HG02588 (cell line): ENCODE results near the gene MXD1.

Source experiments
- ATAC-seq: cut with Tn5 transposase; IDR thresholded peaks from one replicate; pipeline ENCODE4 v1.9.1; 2021; ENCODE audit warnings: mild to moderate bottlenecking, moderate library complexity; ENCODE audit not compliant: unreplicated experiment

MXD1 gene

DNA sequence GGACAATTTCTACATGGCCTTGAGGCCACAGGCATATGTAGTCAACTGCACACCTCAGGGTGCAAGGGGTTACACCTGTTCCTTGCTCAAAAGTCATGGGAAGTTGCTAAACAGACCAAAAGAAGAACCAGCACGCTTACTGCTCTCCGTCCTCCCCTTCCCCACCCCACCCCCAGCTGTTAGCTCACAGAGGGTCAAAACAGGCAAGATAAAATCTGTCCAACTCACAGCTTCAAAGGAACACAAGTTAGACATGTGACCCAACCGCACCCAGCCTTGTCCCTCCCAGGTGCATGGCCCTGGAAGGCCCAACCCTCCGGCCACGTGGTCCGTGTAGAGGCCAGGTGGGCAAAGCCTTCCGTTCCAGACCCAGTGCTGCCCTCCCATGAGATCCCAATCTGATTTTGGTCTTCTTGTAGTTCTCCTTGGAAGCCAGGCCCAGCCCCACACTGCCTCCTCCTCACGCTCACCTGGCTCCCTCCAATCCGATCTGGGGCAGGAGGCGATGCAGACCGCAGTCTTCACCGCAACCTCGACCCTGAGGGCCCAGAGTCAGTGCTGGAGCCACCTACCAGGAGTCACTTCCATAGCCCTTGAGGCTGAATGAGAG, 61.0 kb downstream of the MXD1 start:
- no peak for ATAC-seq

DNA sequence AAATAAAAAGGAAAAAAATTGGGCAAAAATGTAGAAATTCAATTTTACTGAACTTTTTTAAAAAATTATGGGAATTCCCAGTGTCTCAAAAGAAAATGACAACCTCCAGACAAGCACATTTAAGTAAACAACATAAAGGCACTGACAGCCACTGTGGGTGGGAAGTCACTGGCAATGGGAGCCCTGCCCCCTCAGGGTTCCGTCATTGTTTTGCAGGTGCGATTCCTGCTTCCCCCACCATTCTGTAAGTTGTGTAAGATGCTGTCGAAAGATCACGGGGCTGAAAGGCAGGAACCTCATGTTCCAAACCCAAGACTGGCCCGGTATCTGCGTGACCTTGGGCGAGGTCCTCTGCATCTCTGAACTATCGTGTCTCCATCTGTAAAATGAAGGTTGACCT, 62.3 kb downstream of the MXD1 start:
- ATAC-seq = no peak

- no peak for ATAC-seq
These were observed 63.1 kb downstream of the MXD1 start for GRCh38 chr2:69977906-69978482.

DNA sequence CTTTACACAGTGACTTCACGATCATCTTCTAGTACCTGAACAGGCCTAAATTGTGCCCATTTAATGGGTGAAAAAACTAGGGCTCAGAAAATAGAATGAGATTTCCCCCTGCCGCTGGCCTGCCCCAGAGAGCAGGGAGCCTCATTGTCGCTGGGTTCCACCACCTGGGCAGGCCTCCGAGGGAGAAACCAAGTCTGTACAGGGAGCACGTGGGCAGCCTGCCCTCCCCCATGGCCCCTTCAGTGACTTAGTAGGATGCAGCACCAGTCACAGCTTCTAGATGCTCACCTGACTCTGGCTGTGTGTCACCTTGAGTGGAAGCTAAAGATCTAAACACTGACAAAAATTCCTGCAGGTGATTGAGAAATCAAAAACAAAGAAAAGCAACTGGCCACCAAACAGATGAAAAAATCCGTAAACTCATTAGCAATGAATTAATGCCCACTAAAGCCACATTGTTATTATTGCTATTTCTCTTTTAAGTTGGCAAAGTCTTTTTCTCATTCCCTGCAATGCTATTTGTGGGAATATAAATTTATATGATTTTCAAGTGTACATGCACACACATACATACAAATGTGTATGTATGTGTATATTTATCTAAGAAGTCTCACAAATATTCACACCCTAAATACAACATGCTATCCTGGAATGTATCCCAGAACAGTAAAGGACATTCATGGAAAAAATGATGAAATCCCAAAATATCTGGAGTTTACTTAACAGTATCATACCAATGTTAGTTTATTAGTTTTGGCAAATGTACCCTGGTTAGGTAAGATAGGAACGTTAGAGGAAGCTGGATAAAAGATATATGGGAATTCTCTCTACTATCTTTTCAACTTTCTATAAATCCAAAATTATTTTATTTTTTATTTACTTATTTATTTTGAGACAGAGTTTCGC, 65.2 kb downstream of the MXD1 start:
- ATAC-seq = no peak

DNA sequence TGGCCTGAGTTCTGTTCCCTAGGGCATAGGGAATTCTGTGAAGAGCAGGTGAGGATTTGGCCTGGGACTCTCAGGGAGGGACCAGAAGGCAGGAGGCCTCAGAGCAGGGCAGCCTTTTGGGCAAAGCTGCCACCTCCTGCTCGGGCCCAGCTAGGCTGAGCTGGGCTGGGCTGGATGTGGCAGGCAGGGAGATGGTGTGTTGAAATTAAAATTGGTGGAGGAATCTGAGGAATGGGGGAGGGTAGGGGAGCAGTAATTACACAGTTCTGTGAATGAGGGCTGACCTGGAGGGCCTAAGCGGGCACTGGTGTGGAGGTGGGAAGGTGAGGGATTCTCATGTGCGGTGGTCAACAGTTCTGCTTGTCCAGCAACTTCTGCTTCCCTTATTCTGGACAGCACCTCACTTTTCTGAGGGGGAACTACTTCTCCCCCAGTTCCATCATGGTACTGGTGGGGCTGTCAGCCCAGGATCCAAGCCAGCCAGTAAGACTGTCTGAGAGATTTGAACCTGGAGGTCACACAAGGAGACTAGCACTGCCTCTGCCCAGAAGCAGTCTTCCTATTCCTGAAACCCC, 68.6 kb downstream of the MXD1 start:
- ATAC-seq = no peak

DNA sequence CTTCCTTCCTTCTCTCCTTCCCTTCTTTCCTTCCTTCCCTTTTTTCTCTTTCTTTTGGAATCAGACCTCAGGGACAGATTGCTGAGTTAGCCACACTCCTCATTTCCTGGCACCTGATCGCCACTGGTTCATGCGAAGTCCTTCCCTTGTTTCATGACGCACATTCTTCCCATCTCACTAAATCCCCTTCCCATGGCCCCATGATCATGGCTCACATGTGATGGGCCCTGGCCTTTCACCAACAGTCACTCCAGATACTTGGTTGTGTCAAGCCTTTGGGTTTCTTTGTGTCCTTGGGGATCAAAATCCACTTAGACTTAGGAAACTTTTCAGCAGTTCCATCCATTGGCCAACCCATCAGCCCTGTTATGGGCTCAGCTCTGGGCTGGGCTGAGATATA, 70.3 kb downstream of the MXD1 start:
- no peak for ATAC-seq

GRCh38 chr2:69985688-69986087, 70.8 kb downstream of the MXD1 start:
- no peak for ATAC-seq

GRCh38 chr2:69986691-69987090, 71.8 kb downstream of the MXD1 start:
- no peak for ATAC-seq

- ATAC-seq = no peak
These were observed 73.3 kb downstream of the MXD1 start for GRCh38 chr2:69988086-69988635.

DNA sequence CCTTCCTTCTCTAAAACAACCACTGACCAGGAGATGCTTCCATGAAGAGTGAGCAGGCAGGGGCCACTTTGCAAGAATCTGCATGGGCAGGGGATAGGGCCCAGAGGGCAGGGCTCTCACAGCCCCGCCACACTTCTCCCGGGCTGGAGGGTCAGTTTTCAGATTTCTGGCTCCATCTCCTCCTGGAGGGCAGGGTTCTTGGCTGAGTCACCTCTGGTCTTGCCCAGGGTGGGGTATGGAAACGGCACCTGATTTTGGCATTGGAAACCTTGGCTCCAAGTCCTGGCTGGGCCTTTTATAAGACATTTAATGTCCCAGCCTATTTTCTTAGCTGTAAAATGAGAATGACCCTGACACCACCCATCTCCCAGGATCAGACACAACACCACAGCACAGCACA, 74.1 kb downstream of the MXD1 start:
- ATAC-seq = no peak

DNA sequence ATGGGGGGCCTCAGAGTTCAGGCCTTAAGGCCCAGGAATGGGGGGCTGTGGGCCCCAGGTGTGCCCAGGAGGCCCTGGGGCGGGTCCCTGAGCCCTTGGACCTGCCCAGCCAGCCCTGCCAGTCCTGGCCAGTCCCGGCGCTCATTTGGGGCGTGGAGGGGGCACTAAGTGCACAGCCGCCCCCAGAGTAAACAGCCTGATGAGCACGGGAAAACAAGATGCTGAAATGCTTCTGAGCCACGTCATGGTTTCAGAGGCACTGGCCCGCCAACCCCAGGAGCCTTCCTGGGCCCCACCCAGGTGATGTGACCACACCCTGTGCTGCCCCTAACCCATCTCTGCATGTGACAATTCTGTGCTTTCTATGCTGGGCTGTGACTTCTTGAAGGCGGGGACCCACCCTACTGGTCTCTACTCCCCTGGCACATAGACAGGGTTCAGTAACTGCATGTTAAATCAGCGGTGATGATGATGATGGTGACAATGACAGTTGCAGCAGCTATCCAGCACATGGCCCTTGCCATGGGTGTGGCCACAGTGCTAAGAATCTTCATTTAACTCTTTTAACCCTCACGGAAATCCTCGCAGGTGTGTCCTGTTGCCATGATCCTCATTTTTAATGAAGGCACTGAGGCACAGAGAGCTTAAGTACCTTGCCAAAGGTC, 74.7 kb downstream of the MXD1 start:
- no peak for ATAC-seq
